WTC11 (cell line): ENCODE results near the gene CFAP74. TPM values are rescaled to one million over a fixed set of nuclear protein-coding genes. Genes with fewer than 3 reads are reported as not detected.

ENCODE experiments used
- ATAC-seq: fragments of 200-7000 bp; cut with Tn5 transposase; 2 replicates; pipeline ENCODE4 v1.10.0; 2021; ENCODE audit warnings: mild to moderate bottlenecking, moderate library complexity
- CTCF ChIA-PET: fragments of 300-600 bp; sonication (Branson Sonifier 250); formaldehyde crosslinking; loops from one replicate; lab custom pipeline; 2021; ENCODE audit warnings: antibody characterized with exemption; lab: Charles Lee
- POLR2A ChIA-PET: fragments of 350-600 bp; sonication (Branson Sonifier 250); formaldehyde crosslinking; loops from one replicate; lab custom pipeline; 2021; ENCODE audit warnings: antibody characterized with exemption; lab: Charles Lee
- DNase-seq: peaks from one replicate; pipeline ENCODE4 v3.0.0; 2021; ENCODE audit warnings: low spot score
- H3K27ac Mint-ChIP-seq: 2 replicates; pipeline ENCODE4 v1.8.0; 2021; ENCODE audit warnings: mixed read lengths
- H3K27me3 Mint-ChIP-seq: 2 replicates; pipeline ENCODE4 v1.8.0; 2021; ENCODE audit warnings: low read depth, mild to moderate bottlenecking, moderate library complexity, mixed read lengths
- H3K36me3 Mint-ChIP-seq: 2 replicates; pipeline ENCODE4 v1.8.0; 2021; ENCODE audit warnings: mixed read lengths
- H3K4me1 Mint-ChIP-seq: 2 replicates; pipeline ENCODE4 v1.8.0; 2022; ENCODE audit warnings: mixed read lengths
- H3K4me3 Mint-ChIP-seq: 2 replicates; pipeline ENCODE4 v1.8.0; 2021; ENCODE audit warnings: mild to moderate bottlenecking, moderate library complexity, mixed read lengths
- H3K9me3 Mint-ChIP-seq: 2 replicates; pipeline ENCODE4 v1.8.0; 2021; ENCODE audit warnings: mixed read lengths
- AR ChIP-seq: fragments of 250-450 bp; sonication (Bioruptor Pico); IDR thresholded peaks from 2 replicates; pipeline ENCODE4 v1.9.0; 2021; ENCODE audit warnings: mild to moderate bottlenecking
- ATF6 ChIP-seq: sonication (generic); formaldehyde crosslinking; IDR thresholded peaks from 2 replicates; pipeline ENCODE4 v1.8.1; 2023; ENCODE audit warnings: mild to moderate bottlenecking, missing genetic modification reagents
- CDX4 ChIP-seq: fragments of 250-450 bp; sonication (Bioruptor Pico); IDR thresholded peaks from 2 replicates; pipeline ENCODE4 v1.9.0; 2021; ENCODE audit warnings: moderate library complexity, mild to moderate bottlenecking, inconsistent platforms, borderline replicate concordance
- CREM ChIP-seq: sonication (generic); formaldehyde crosslinking; IDR thresholded peaks from 2 replicates; pipeline ENCODE4 v1.8.1; 2022; ENCODE audit warnings: mild to moderate bottlenecking, missing genetic modification reagents, moderate library complexity
- E2F5 ChIP-seq: sonication (generic); formaldehyde crosslinking; IDR thresholded peaks from 2 replicates; pipeline ENCODE4 v1.8.1; 2022; ENCODE audit warnings: mild to moderate bottlenecking, moderate library complexity, missing genetic modification reagents
- ESRRA ChIP-seq: sonication (generic); formaldehyde crosslinking; IDR thresholded peaks from 2 replicates; pipeline ENCODE4 v1.8.1; 2022; ENCODE audit warnings: mild to moderate bottlenecking, missing genetic modification reagents, borderline replicate concordance
- MLX ChIP-seq: sonication (generic); formaldehyde crosslinking; IDR thresholded peaks from 2 replicates; pipeline ENCODE4 v1.8.1; 2023; ENCODE audit warnings: mild to moderate bottlenecking, missing genetic modification reagents, moderate library complexity
- MYBL2 ChIP-seq: sonication (generic); formaldehyde crosslinking; IDR thresholded peaks from 2 replicates; pipeline ENCODE4 v1.8.1; 2023; ENCODE audit warnings: mild to moderate bottlenecking, moderate library complexity, missing genetic modification reagents
- NFATC4 ChIP-seq: fragments of 250-450 bp; sonication (Bioruptor Pico); IDR thresholded peaks from 2 replicates; pipeline ENCODE4 v1.9.0; 2021; ENCODE audit warnings: mild to moderate bottlenecking
- PREB ChIP-seq: sonication (generic); formaldehyde crosslinking; IDR thresholded peaks from 2 replicates; pipeline ENCODE4 v1.8.1; 2022; ENCODE audit warnings: mild to moderate bottlenecking, missing genetic modification reagents, moderate library complexity, borderline replicate concordance
- RORB ChIP-seq: fragments of 250-450 bp; sonication (Bioruptor Pico); IDR thresholded peaks from 2 replicates; pipeline ENCODE4 v1.9.0; 2021; ENCODE audit warnings: mild to moderate bottlenecking
- SMAD3 ChIP-seq: sonication (generic); formaldehyde crosslinking; IDR thresholded peaks from 2 replicates; pipeline ENCODE4 v1.8.0; 2022; ENCODE audit warnings: missing genetic modification reagents, mild to moderate bottlenecking, borderline replicate concordance
- SMAD4 ChIP-seq: sonication (generic); formaldehyde crosslinking; IDR thresholded peaks from 2 replicates; pipeline ENCODE4 v1.8.0; 2022; ENCODE audit warnings: mild to moderate bottlenecking, missing genetic modification reagents
- SP1 ChIP-seq: sonication (generic); formaldehyde crosslinking; conservative IDR thresholded peaks from 2 replicates; pipeline ENCODE4 v1.8.1; 2022; ENCODE audit warnings: missing genetic modification reagents
- STAT6 ChIP-seq: sonication (generic); formaldehyde crosslinking; conservative IDR thresholded peaks from 2 replicates; pipeline ENCODE4 v1.8.1; 2023; ENCODE audit warnings: mild to moderate bottlenecking, low read depth, missing genetic modification reagents, moderate library complexity
- TCF7 ChIP-seq: sonication (generic); formaldehyde crosslinking; IDR thresholded peaks from 2 replicates; pipeline ENCODE4 v1.8.0; 2022; ENCODE audit warnings: mild to moderate bottlenecking, low read depth, missing genetic modification reagents, moderate library complexity
- total RNA-seq: library from RNA; stranded (reverse); gene quantifications from 3 replicates; pipeline ENCODE4 v1.2.3, GENCODE V29; 2021

Gene CFAP74
- total RNA-seq, 1 experiment from 2014 or later, result 0.35 TPM

- TF ChIP-seq TCF7 (CRISPR knock-in tag) (peak; percentile 89), SP1 (CRISPR knock-in tag) (peak; percentile 62), CREM (0 out of 2 replicates have a peak, but pooled peaks have one; percentile 35), E2F5 (0 out of 2 replicates have a peak, but pooled peaks have one; percentile 50), RORB (CRISPR knock-in tag) (no peak), SMAD4 (CRISPR knock-in tag) (peak; percentile 82)
Measured at GRCh38 chr1:2019571-2020309, 16.2 kb upstream of the CFAP74 start (continued).

GRCh38 chr1:2019172-2019543, 15.6 kb upstream of the CFAP74 start, which contains the start of gene GABRD:
GABRD (plus strand) TSS chr1:2019345; CDS start chr1:2019424, 79 bp downstream.
- CTCF ChIA-PET, result interaction anchor here (0.8 to 7.9 kb wide), 8 partner anchors 13 to 121 kb away, joined by 3 to 89 read pairs (median 4); partner anchors contain the start of gene CFAP74

More at GRCh38 chr1:2019172-2019543, 15.6 kb upstream of the CFAP74 start, which contains the start of gene GABRD:
- POLR2A ChIA-PET, result interaction anchor here (0.8 kb wide), 1 partner anchor 45 kb away, joined by 3 read pairs; no protein-coding TSS in a partner anchor
- peak within 1 kb of the TSS; percentile 65; the same call in 1 of the 2 replicates for H3K27ac Mint-ChIP-seq
- no peak for TF ChIP-seq RORB (CRISPR knock-in tag)
- no peak for TF ChIP-seq ATF6 (CRISPR knock-in tag)
- TF ChIP-seq SMAD3, result no peak
- no peak for TF ChIP-seq MLX
- TF ChIP-seq MYBL2 (CRISPR knock-in tag), result no peak
- TF ChIP-seq PREB, result no peak
- no peak for TF ChIP-seq STAT6 (CRISPR knock-in tag)
- TF ChIP-seq CDX4, result no peak
- no peak for TF ChIP-seq AR (CRISPR knock-in tag)
- no peak for TF ChIP-seq ESRRA (CRISPR knock-in tag)
- TF ChIP-seq NFATC4, result no peak
- TF ChIP-seq, all 79 proteins: peak for 0
- DNase-seq, result peak; percentile 51
- H3K4me3 Mint-ChIP-seq, result peak within 1 kb of the TSS; percentile 79
- H3K9me3 Mint-ChIP-seq, result no peaks in the 10 kb centered on the region
- ATAC-seq, result peak; percentile 56
- H3K4me1 Mint-ChIP-seq, result peaks cover 8% of the 10 kb centered on the region
- H3K27me3 Mint-ChIP-seq, result peaks cover 31% of the 10 kb centered on the region
- H3K36me3 Mint-ChIP-seq, result no peaks in the 10 kb centered on the region
